ENCODE results near the gene MAPK8IP2. TPM values are rescaled to one million over a fixed set of nuclear protein-coding genes. Genes with fewer than 3 reads are reported as not detected.

The MAPK8IP2 gene
- total and polyA plus RNA-seq, 2 experiments from 2014 or later = 0.42 to 1.7 TPM

- DNase-seq (ENCODE audit: low read depth in 1 of 2, low spot score in 1 of 2) = no peak
- H3K36me3 ChIP-seq = no peaks in the 10 kb centered on the region
- no peak for TF ChIP-seq CTCF (IDR thresholded peaks at IDR 0.05; ENCODE audit: low read depth, low read length)
- peaks cover 10% of the 10 kb centered on the region for H3K4me1 ChIP-seq (ENCODE audit: low read depth)
- H3K4me3 ChIP-seq = peak overlapping the region; percentile 8
- no peak overlapping the region for H3K27ac ChIP-seq
- H3K9me3 ChIP-seq (ENCODE audit: low read depth) = no peaks in the 10 kb centered on the region
- H3K27me3 ChIP-seq = peaks cover 3% of the 10 kb centered on the region
Observed at GRCh38 chr22:50621948-50622722, 21.5 kb downstream of the MAPK8IP2 start.

GRCh38 chr22:50622723-50623327 lies 22.2 kb downstream of the MAPK8IP2 start:
- no peak for DNase-seq (ENCODE audit: low read depth in 1 of 2, low spot score in 1 of 2)
- Histone ChIP-seq H3K9me3 (ENCODE audit: low read depth) (no peaks in the 10 kb centered on the region), H3K4me1 (ENCODE audit: low read depth) (peaks cover 14% of the 10 kb centered on the region), H3K4me3 (no peak overlapping the region), H3K36me3 (no peaks in the 10 kb centered on the region), H3K27me3 (peaks cover 1% of the 10 kb centered on the region), H3K27ac (no peak overlapping the region)
- no peak for TF ChIP-seq CTCF (IDR thresholded peaks at IDR 0.05; ENCODE audit: low read depth, low read length)

GRCh38 chr22:50624347-50625130 lies 23.9 kb downstream of the MAPK8IP2 start:
- Histone ChIP-seq H3K27ac (no peak overlapping the region), H3K36me3 (no peaks in the 10 kb centered on the region), H3K4me3 (no peak overlapping the region), H3K9me3 (ENCODE audit: low read depth) (no peaks in the 10 kb centered on the region), H3K4me1 (ENCODE audit: low read depth) (peaks cover 14% of the 10 kb centered on the region), H3K27me3 (no peaks in the 10 kb centered on the region)
- TF ChIP-seq CTCF (IDR thresholded peaks at IDR 0.05; ENCODE audit: low read depth, low read length) = no peak
- no peak for DNase-seq (ENCODE audit: low read depth in 1 of 2, low spot score in 1 of 2)

GRCh38 chr22:50625131-50625567 lies 24.6 kb downstream of the MAPK8IP2 start:
- Histone ChIP-seq H3K4me1 (ENCODE audit: low read depth) (peaks cover 14% of the 10 kb centered on the region), H3K4me3 (no peak overlapping the region), H3K36me3 (no peaks in the 10 kb centered on the region), H3K27ac (no peak overlapping the region), H3K9me3 (ENCODE audit: low read depth) (no peaks in the 10 kb centered on the region), H3K27me3 (no peaks in the 10 kb centered on the region)
- no peak for DNase-seq (ENCODE audit: low read depth in 1 of 2, low spot score in 1 of 2)
- no peak for TF ChIP-seq CTCF (IDR thresholded peaks at IDR 0.05; ENCODE audit: low read depth, low read length)

GRCh38 chr22:50625568-50626313 lies 25.1 kb downstream of the MAPK8IP2 start:
- H3K9me3 ChIP-seq (ENCODE audit: low read depth) = no peaks in the 10 kb centered on the region
- no peaks in the 10 kb centered on the region for H3K36me3 ChIP-seq
- H3K27me3 ChIP-seq = no peaks in the 10 kb centered on the region
- DNase-seq (ENCODE audit: low read depth in 1 of 2, low spot score in 1 of 2) = no peak
- peaks cover 14% of the 10 kb centered on the region for H3K4me1 ChIP-seq (ENCODE audit: low read depth)
- H3K27ac ChIP-seq = no peak overlapping the region
- no peak for TF ChIP-seq CTCF (IDR thresholded peaks at IDR 0.05; ENCODE audit: low read depth, low read length)
- no peak overlapping the region for H3K4me3 ChIP-seq

Measured in cardiac muscle cell (in vitro differentiated cells and primary cell).